ENCODE results near the gene RNF157.

GRCh38 chr17:76198702-76199101 lies 41.6 kb downstream of the RNF157 start:
- no peak for TF ChIP-seq MYB (IDR thresholded peaks at IDR 0.05; ENCODE audit: borderline replicate concordance, low read depth, low read length)
- TF ChIP-seq RAD21 (IDR thresholded peaks at IDR 0.05; ENCODE audit: insufficient read depth, low read depth, low read length): no peak

All from GM12878 (cell line).